Psoas muscle (tissue), 8 donors: Measurements from ENCODE around the gene R3HDM2. TPM values are rescaled to one million over a fixed set of nuclear protein-coding genes. Genes with fewer than 3 reads are reported as not detected.
"Not testable (repeated sequence)": the region's sequence is repeated elsewhere in the genome, so short reads cannot be mapped to it uniquely, and the experiment has no call there.

Experiments used
- ATAC-seq, 4 donors: fragments of 200-7000 bp; cut with Tn5 transposase; one replicate each; pipeline ENCODE4 v1.9.1; 2020; ENCODE audit warnings: moderate library complexity in 3 of 4, mild to moderate bottlenecking in 2 of 4
- DNase-seq, 2 donors: peaks; one replicate each; pipeline ENCODE4 v3.0.0-alpha.2; 2020
- H3K27ac ChIP-seq: fragments of 200-600 bp; one replicate; pipeline ENCODE4 v1.8.0; 2022
- H3K27me3 ChIP-seq, 3 donors: fragments of 200-600 bp in 1 of 3; one replicate each; pipeline versions ENCODE4 v1.6.1 to v1.8.0; 2013 to 2022; ENCODE audit warnings: low read length in 2 of 3, mild to moderate bottlenecking in 2 of 3, moderate library complexity in 1 of 3; ENCODE audit not compliant: insufficient read depth in 3 of 3
- H3K36me3 ChIP-seq, 2 donors: fragments of 200-600 bp in 1 of 2; one replicate each; pipeline versions ENCODE4 v1.6.1 to v1.8.0; 2013 to 2022; ENCODE audit warnings: low read depth in 1 of 2, mild to moderate bottlenecking in 1 of 2, moderate library complexity in 1 of 2; ENCODE audit not compliant: insufficient read depth in 1 of 2
- H3K4me1 ChIP-seq: fragments of 200-600 bp; one replicate; pipeline ENCODE4 v1.8.0; 2022
- H3K4me3 ChIP-seq: fragments of 200-600 bp; one replicate; pipeline ENCODE4 v1.8.0; 2022; ENCODE audit warnings: mild to moderate bottlenecking
- H3K9me3 ChIP-seq: fragments of 200-600 bp; one replicate; pipeline ENCODE4 v1.8.0; 2022
- CTCF ChIP-seq: fragments of 200-600 bp; IDR thresholded peaks from one replicate; pipeline ENCODE4 v1.8.0; 2022; ENCODE audit warnings: antibody characterized with exemption
- WGBS, 3 donors: extraction: QIAGEN DNeasy Blood & Tissue Kit; methylation state at CpG; one replicate each; pipeline versions ENCODE4 v1.1.6 to v1.1.7; 2013; 5-methylcytosine and 5-hydroxymethylcytosine counted together
- intact Hi-C, 2 donors: fragments of 100-400 bp; cut with DNase I; formaldehyde crosslinking; loops; one replicate each; pipeline versions ENCODE4 v1.11.0 to v1.14.2; 2022
- polyA plus RNA-seq, 3 donors: library from polyadenylated mRNA; stranded (reverse); fragments of 200-250 nt; gene quantifications; one replicate each; pipeline ENCODE4 v1.2.3, GENCODE V29; 2013
- total RNA-seq, 4 donors: library from RNA; stranded (reverse); fragmentation: NEBNext Ultra II Directional in 2 of 4; extraction: Animal tissue kit (Norgen Biotek cat#: 25700) in 2 of 4; gene quantifications; one replicate each; pipeline versions ENCODE4 v1.2.1 to v1.2.4, GENCODE V29; 2021 to 2023
- donor health status: healthy with polysubstance abuse.
- donor health status: DM: no; HTN: no; CAD: no; lungs with moderate emphysema.
- donor health status: Bipolar disorder and iron deficiency.
- donor health status: healthy.
- donor health status: DM: yes; HTN: yes; CAD: no.
- donor health status: DM: no; HTN: no; CAD: no.
- donor health status: DM: no; HTN: no; CAD: no.
- donor health status: DM: yes; HTN: yes; CAD: no.

R3HDM2 gene
- total and polyA plus RNA-seq, 7 donors: 12.1 to 64.9 (median 41.4) TPM

DNA sequence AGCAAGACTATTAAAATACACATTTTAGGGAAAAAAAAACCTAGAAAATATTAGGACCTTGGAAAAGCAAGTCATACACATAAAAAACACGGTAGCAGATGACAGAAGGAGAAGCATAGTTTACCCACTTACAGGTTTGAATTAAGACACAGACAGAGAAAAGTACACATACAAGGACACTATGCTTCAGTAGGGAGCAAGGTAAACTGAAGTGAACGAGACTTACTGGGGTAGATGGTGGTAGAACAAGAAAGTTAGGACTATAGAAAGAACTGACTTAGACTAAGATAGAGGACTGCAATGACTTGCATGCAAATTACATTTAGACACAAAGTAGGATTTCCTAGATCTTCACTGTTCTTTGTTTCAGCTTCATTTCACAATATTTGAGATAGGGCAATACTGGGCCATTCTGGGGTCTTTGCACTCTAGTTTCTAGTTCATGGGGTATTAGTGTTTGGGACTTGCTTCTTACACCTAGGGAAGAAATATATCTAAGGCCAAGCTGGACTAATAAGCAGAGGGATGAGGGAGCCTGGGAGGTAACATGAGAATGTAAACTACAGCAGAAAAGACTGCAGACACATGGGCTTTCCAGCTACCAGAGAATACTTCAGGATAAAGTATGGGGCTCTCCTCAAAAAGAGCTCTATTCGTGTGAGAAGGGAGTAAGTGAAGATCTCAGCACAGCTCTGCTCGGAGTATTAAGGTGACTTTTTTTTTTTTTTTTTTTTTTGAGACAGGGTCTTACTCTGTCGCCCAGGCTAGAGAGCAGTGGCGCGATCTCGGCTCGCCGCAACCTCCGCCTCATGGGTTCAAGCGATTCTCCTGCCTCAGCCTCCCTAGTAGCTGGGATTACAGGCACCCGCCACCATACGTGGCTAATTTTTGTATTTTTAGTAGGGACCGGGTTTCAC lies 152.1 kb downstream of the R3HDM2 start:
- no peak for ATAC-seq
- H3K27ac ChIP-seq: no peak overlapping the region
- H3K36me3 ChIP-seq: peaks cover 4 to 72% of the 10 kb centered on the region in 2 donors
- intact Hi-C loops: no loop called here
- no peaks in the 10 kb centered on the region for H3K4me1 ChIP-seq
- TF ChIP-seq CTCF: no peak
- DNase-seq: no peak
- 91 to 94% (median 93%) methylated on average over 14 to 15 of the region's 15 CpGs for WGBS, 3 donors
- H3K9me3 ChIP-seq: no peaks in the 10 kb centered on the region
- no peak overlapping the region for H3K4me3 ChIP-seq
- no peaks in the 10 kb centered on the region for H3K27me3 ChIP-seq

- peak in 2 of 4 donors; percentile 47 to 50 for ATAC-seq
- DNase-seq: no peak
- intact Hi-C loops: loop anchor here in 1 of 2 donors (2.0 kb wide), 1 partner anchor 64 kb away; no protein-coding TSS in a partner anchor
These were observed 153.8 kb downstream of the R3HDM2 start for GRCh38 chr12:57276935-57277563.

GRCh38 chr12:57276233-57276632 lies 154.6 kb downstream of the R3HDM2 start:
- not testable (repeated sequence) for ATAC-seq, H3K9me3 ChIP-seq, H3K27ac ChIP-seq, DNase-seq, H3K4me3 ChIP-seq, H3K27me3 ChIP-seq
- H3K36me3 ChIP-seq: peaks cover 0 to 56% of the 10 kb centered on the region in 2 donors
- WGBS, 3 donors: 96 to 98% (median 96%) methylated on average over 6 of the region's 6 CpGs
- peaks cover 15% of the 10 kb centered on the region for H3K4me1 ChIP-seq
- intact Hi-C loops: loop anchor here in 1 of 2 donors (2.0 kb wide), 1 partner anchor 63 kb away; no protein-coding TSS in a partner anchor

More at GRCh38 chr12:57276935-57277563, 153.8 kb downstream of the R3HDM2 start:
- H3K27me3 ChIP-seq: no peaks in the 10 kb centered on the region
- TF ChIP-seq CTCF: peak; percentile 49
- H3K4me1 ChIP-seq: peaks cover 13% of the 10 kb centered on the region
- no peaks in the 10 kb centered on the region for H3K9me3 ChIP-seq
- no peak overlapping the region for H3K27ac ChIP-seq
- H3K4me3 ChIP-seq: no peak overlapping the region
- peaks cover 0 to 60% of the 10 kb centered on the region in 2 donors for H3K36me3 ChIP-seq
- WGBS, 3 donors: 38 to 51% (median 43%) methylated on average over 4 of the region's 4 CpGs

DNA sequence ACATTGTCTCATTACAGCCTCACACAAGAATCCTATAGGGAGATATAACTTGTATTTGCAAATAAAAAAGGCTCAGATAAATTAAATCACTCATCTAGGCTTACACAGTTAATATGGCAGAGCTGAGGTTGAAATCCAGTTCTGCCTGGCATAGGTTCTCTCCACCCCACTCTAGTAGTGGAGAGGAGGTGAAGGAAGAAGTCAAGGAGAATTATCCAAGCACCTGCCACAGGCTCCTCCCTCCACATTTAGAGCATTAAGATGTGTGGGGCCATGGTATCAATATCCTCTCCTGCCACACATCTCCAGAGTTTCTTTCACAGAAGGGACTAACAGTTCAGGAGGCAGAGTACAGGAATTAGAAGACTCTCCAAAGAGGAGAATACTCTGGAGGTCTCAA lies 157.3 kb downstream of the R3HDM2 start:
- Histone ChIP-seq H3K27ac (no peak overlapping the region), H3K27me3 (no peaks in the 10 kb centered on the region), H3K4me1 (peaks cover 19% of the 10 kb centered on the region), H3K36me3 (peaks cover 0 to 47% of the 10 kb centered on the region in 2 donors), H3K9me3 (no peaks in the 10 kb centered on the region), H3K4me3 (no peak overlapping the region)
- intact Hi-C loops: no loop called here
- DNase-seq (no peak), ATAC-seq (no peak)
- no peak for TF ChIP-seq CTCF
